K562 (cell line): ENCODE measurements around the gene ARMH3. TPM values are rescaled to one million over a fixed set of nuclear protein-coding genes. Genes with fewer than 3 reads are reported as not detected.

ENCODE experiments used
- ATAC-seq: fragments of 200-7000 bp; cut with Tn5 transposase; 3 replicates; pipeline ENCODE4 v1.9.1; 2020; ENCODE audit warnings: moderate library complexity
- BruUV-seq: library from RNA; stranded (reverse); fragments of 400-500 nt; replicated peaks from 2 replicates; lab custom pipeline; 2021; lab: Mats Ljungman, UMichigan
- CTCF ChIA-PET: fragments of 300-600 bp; formaldehyde crosslinking; extraction: SDS; loops from one replicate; lab custom pipeline; 2021; ENCODE audit warnings: low intra/inter-chr PET ratio; lab: Yijun Ruan, JAX
- POLR2A ChIA-PET: fragments of 300-600, 350-650 bp; sonication (Branson Sonifier 250); formaldehyde crosslinking; extraction: SDS; loops from one replicate; lab custom pipeline; 2021; ENCODE audit warnings: antibody characterized with exemption, inconsistent platforms; lab: Yijun Ruan, JAX
- DNase-seq, 4 experiments: peaks; one replicate each; pipeline versions ENCODE4 v3.0.0 to v3.0.0-alpha.2; 2011 to 2018; ENCODE audit warnings: low spot score in 3 of 4, mixed read lengths in 3 of 4; ENCODE audit errors: extremely low read depth in 1 of 4
- FAIRE-seq: peaks from 2 replicates; lab custom pipeline; 2011; peaks lifted over from hg19 to GRCh38; lab: Jason Lieb, UNC
- H2AFZ ChIP-seq: 2 replicates; pipeline ENCODE4 v1.6.0; 2011; ENCODE audit warnings: low read depth, low read length, control low read depth, inconsistent platforms
- H3K27ac ChIP-seq: fragments of 200-600 bp; 3 replicates; pipeline ENCODE4 v1.8.0; 2011; ENCODE audit warnings: low read depth, mild to moderate bottlenecking, control low read depth, inconsistent platforms, low read length, moderate library complexity, mixed read lengths; ENCODE audit errors: extremely low read depth
- H3K27me3 ChIP-seq, 2 experiments: fragments of 300-600 bp in 1 of 2; 2 replicates in 1 of 2; 3 replicates in 1 of 2; pipeline versions ENCODE4 v1.6.0 to v1.8.0; 2011; ENCODE audit warnings: inconsistent platforms in 2 of 2, low read length in 2 of 2, mild to moderate bottlenecking in 1 of 2, mixed read lengths in 1 of 2, moderate library complexity in 1 of 2; ENCODE audit not compliant: control insufficient read depth in 2 of 2, insufficient read depth in 2 of 2
- H3K36me3 ChIP-seq: fragments of 300-600 bp; 3 replicates; pipeline ENCODE4 v1.8.0; 2011; ENCODE audit warnings: mild to moderate bottlenecking, low read length, inconsistent platforms; ENCODE audit not compliant: control insufficient read depth, insufficient read depth
- H3K4me1 ChIP-seq, 2 experiments: fragments of 200-600 bp in 1 of 2; replicated peaks in 1 of 2; 2 replicates in 1 of 2; 3 replicates in 1 of 2; pipeline versions ENCODE4 v1.5.1 to v1.8.0; 2011; ENCODE audit warnings: inconsistent platforms in 2 of 2, low read length in 2 of 2, mild to moderate bottlenecking in 1 of 2, mixed read lengths in 1 of 2, moderate library complexity in 1 of 2; ENCODE audit not compliant: control insufficient read depth in 2 of 2, insufficient read depth in 2 of 2
- H3K4me2 ChIP-seq: 2 replicates; pipeline ENCODE4 v1.6.1; 2011; ENCODE audit warnings: low read length, control low read depth, inconsistent platforms, mixed read lengths; ENCODE audit not compliant: insufficient read depth
- H3K4me3 ChIP-seq: fragments of 200-600 bp; sonication (generic), shearing (Covaris generic); 2 replicates; pipeline ENCODE4 v1.5.1; 2016; ENCODE audit warnings: control low read depth, inconsistent platforms
- H3K79me2 ChIP-seq: fragments of 200-600 bp; 3 replicates; pipeline ENCODE4 v1.8.0; 2011; ENCODE audit warnings: low read length, inconsistent platforms; ENCODE audit not compliant: control insufficient read depth, insufficient read depth
- H3K9ac ChIP-seq, 2 experiments: 2 replicates each; pipeline versions ENCODE4 v1.6.0 to v1.6.1; 2011; ENCODE audit warnings: low read depth in 2 of 2, low read length in 2 of 2, control low read depth in 1 of 2, inconsistent platforms in 1 of 2, mild to moderate bottlenecking in 1 of 2, mixed read lengths in 1 of 2; ENCODE audit not compliant: insufficient read depth in 1 of 2
- H3K9me1 ChIP-seq: one replicate; pipeline ENCODE4 v1.6.0; 2011; ENCODE audit warnings: inconsistent platforms, mild to moderate bottlenecking, low read length, moderate library complexity; ENCODE audit not compliant: control insufficient read depth, insufficient read depth
- H3K9me3 ChIP-seq: replicated peaks from 2 replicates; pipeline ENCODE4 v1.5.1; 2011; ENCODE audit warnings: low read depth, low read length, inconsistent platforms; ENCODE audit not compliant: control insufficient read depth, insufficient read depth
- H4K20me1 ChIP-seq: replicated peaks from 2 replicates; pipeline ENCODE4 v1.6.1; 2011; ENCODE audit warnings: low read length, inconsistent platforms, mixed read lengths; ENCODE audit not compliant: control insufficient read depth, insufficient read depth
- BDP1 ChIP-seq: IDR thresholded peaks from 3 replicates; pipeline ENCODE4 v1.6.1; 2011; ENCODE audit not compliant: insufficient read length, insufficient read depth
- CC2D1A ChIP-seq: fragments of 450-650 bp; IDR thresholded peaks from 2 replicates; pipeline ENCODE4 v1.6.1; 2017; ENCODE audit warnings: mild to moderate bottlenecking
- CHCHD3 ChIP-seq: fragments of 250-450 bp; sonication (Bioruptor Pico); IDR thresholded peaks from 2 replicates; pipeline ENCODE4 v2.1.2; 2022; ENCODE audit warnings: mild to moderate bottlenecking
- JUND ChIP-seq, 2 experiments: IDR thresholded peaks; 2 replicates in 1 of 2; 3 replicates in 1 of 2; pipeline ENCODE4 v1.6.1; 2011; ENCODE audit warnings: borderline replicate concordance in 2 of 2, low read depth in 2 of 2, low read length in 2 of 2, improper control_type of control experiment in 1 of 2, missing biosample characterization in 1 of 2, missing genetic modification characterization in 1 of 2, missing genetic modification reagents in 1 of 2
- TCF7L2 ChIP-seq: fragments of 150-350 bp; IDR thresholded peaks from 2 replicates; pipeline ENCODE4 v1.6.1; 2016; ENCODE audit warnings: low read depth, mild to moderate bottlenecking, low read length, moderate library complexity
- TOE1 ChIP-seq, 2 experiments: fragments of 450-650 bp in 1 of 2; sonication (generic) in 1 of 2; formaldehyde crosslinking in 1 of 2; IDR thresholded peaks; 2 replicates each; pipeline versions ENCODE4 v1.7.1 to v1.8.0; 2016 to 2022; ENCODE audit warnings: borderline replicate concordance in 2 of 2, mild to moderate bottlenecking in 2 of 2, antibody characterized with exemption in 1 of 2, inconsistent platforms in 1 of 2, low read depth in 1 of 2, missing genetic modification reagents in 1 of 2, moderate library complexity in 1 of 2
- ZBED1 ChIP-seq: IDR thresholded peaks from 2 replicates; pipeline ENCODE4 v1.6.1; 2014
- ZFP1 ChIP-seq: fragments of 450-650 bp; formaldehyde crosslinking; IDR thresholded peaks from 2 replicates; pipeline ENCODE4 v1.4.0; 2020; ENCODE audit warnings: mild to moderate bottlenecking, mixed read lengths
- ZNF384 ChIP-seq: IDR thresholded peaks from 2 replicates; pipeline ENCODE4 v1.6.1; 2012; ENCODE audit warnings: low read depth, low read length, improper control_type of control experiment
- ZNF76 ChIP-seq: fragments of 250-450 bp; sonication (Bioruptor Pico); IDR thresholded peaks from 2 replicates; pipeline ENCODE4 v1.4.0; 2020; ENCODE audit warnings: mild to moderate bottlenecking, moderate library complexity, borderline replicate concordance
- WGBS: fragments of 100-300 bp; shearing (Covaris generic); methylation state at CpG from one replicate; pipeline ENCODE4 v1.1.6; 2016; ENCODE audit warnings: low coverage, mixed read lengths; ENCODE audit not compliant: insufficient coverage; ENCODE audit errors: missing lambda C conversion rate; 5-methylcytosine and 5-hydroxymethylcytosine counted together
- in situ Hi-C: fragments of 300-500 bp; cut with MboI; formaldehyde crosslinking; loops from 4 replicates; pipeline ENCODE4 v1.15.0; 2018; ENCODE audit warnings: inconsistent platforms, mixed read lengths
- intact Hi-C: fragments of 100-400 bp; cut with micrococcal nuclease; formaldehyde crosslinking; loops from 2 replicates; pipeline ENCODE4 v1.14.2; 2022
- polyA plus RNA-seq, 8 experiments: library from polyadenylated mRNA; depleted of rRNA in 4 of 8; stranded (reverse) in 5 of 8; unstranded in 3 of 8; fragments of >200 nt; fragmentation: Nextera tagmentation in 2 of 8; fragmentation: Illumina TruSeq in 1 of 8; extraction: Ambion mirVana in 2 of 8; extraction: Trizol in 1 of 8; gene quantifications; 2 replicates each; pipeline versions ENCODE4 v1.2.1 to v1.2.3, GENCODE V29; 2011 to 2014; ENCODE audit warnings: inconsistent platforms in 1 of 8, missing spikeins in 1 of 8
- total RNA-seq, 7 experiments: library from RNA; depleted of rRNA in 6 of 7; stranded (reverse); fragments of >200 nt in 6 of 7; fragmentation: Illumina TruSeq in 2 of 7; extraction: Trizol in 2 of 7; gene quantifications; 2 replicates each; pipeline versions ENCODE4 v1.2.1 to v1.2.3, GENCODE V29; 2011 to 2021; ENCODE audit warnings: low replicate concordance in 1 of 7
- TF ChIP-seq, protein P1 (sequence below), 3 experiments: fragments of 200-800 bp in 1 of 3; sonication (Bioruptor generic) in 1 of 3; sonication (generic) in 1 of 3; formaldehyde crosslinking in 1 of 3; IDR thresholded peaks; 2 replicates each; pipeline versions ENCODE4 v1.6.1 to v1.8.0; 2016 to 2022; ENCODE audit warnings: mild to moderate bottlenecking in 2 of 3, missing compliant biosample characterization in 2 of 3, missing genetic modification characterization in 2 of 3, missing genetic modification reagents in 1 of 3
- TF ChIP-seq, protein P2 (sequence below): sonication (generic); formaldehyde crosslinking; IDR thresholded peaks from 2 replicates; pipeline ENCODE4 v1.4.0; 2020; ENCODE audit warnings: mild to moderate bottlenecking, missing genetic modification reagents

ARMH3 gene
- total and polyA plus RNA-seq, 9 of the 15 experiments (the other 6 are each of a cell fraction or from before 2014, with no cell fraction given), result 0.29 to 0.73 TPM; not detected in 7

DNA sequence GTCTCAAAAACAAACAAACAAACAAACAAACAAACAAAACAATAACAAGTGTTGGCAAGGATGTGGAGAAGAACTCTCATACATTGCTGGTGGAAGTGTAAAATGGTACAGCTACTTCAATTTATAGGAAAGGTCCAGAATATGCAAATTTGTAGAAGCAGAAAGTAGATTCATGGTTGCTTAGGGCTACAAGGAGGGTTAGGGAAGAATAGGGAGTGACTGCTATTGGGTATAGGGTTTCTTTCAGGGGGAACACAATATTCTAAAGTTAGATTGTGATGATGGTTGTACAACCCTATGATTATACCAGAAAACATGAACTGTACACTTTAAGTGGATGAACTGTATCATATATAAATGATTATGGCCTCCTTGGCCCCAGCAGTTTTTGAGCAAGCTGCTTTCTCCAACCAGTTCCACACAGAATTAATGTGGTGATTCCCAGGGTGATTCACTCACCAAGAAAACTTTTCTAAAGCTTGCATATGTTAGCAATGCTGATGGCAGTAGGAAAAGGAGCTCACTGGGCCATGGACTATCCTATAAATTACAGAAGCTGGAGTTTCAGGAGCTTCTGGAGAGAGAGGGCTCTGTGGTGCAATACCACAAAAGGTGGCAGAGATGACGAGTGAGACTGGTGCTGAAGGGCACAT is 159.6 kb downstream of the ARMH3 start:
- DNase-seq (no peak), ATAC-seq (no peak), FAIRE-seq (no peak)
- H3K36me3 ChIP-seq, result no peaks in the 10 kb centered on the region
- POLR2A ChIA-PET, result no interaction called here
- H3K27ac ChIP-seq, result no peak overlapping the region
- H3K9me1 ChIP-seq, result no peaks in the 10 kb centered on the region
- H3K4me3 ChIP-seq, result no peak overlapping the region
- no CpG with 5 or more reads among the region's 1 CpG for WGBS
- no peaks in the 10 kb centered on the region for H3K4me1 ChIP-seq
- TF ChIP-seq ZNF384, result no peak
- TF ChIP-seq ZFP1 (CRISPR knock-in tag), result no peak
- H3K4me2 ChIP-seq, result no peak overlapping the region
- H3K9me3 ChIP-seq, result no peaks in the 10 kb centered on the region
- H4K20me1 ChIP-seq, result no peaks in the 10 kb centered on the region
- intact Hi-C loops (no loop called here), in situ Hi-C loops (no loop called here)
- CTCF ChIA-PET, result no interaction called here
- H2AFZ ChIP-seq, result no peak overlapping the region
- H3K27me3 ChIP-seq, result no peaks in the 10 kb centered on the region
- H3K79me2 ChIP-seq, result no peaks in the 10 kb centered on the region
- BruUV-seq, result no TSS peak
- no peak overlapping the region for H3K9ac ChIP-seq

DNA sequence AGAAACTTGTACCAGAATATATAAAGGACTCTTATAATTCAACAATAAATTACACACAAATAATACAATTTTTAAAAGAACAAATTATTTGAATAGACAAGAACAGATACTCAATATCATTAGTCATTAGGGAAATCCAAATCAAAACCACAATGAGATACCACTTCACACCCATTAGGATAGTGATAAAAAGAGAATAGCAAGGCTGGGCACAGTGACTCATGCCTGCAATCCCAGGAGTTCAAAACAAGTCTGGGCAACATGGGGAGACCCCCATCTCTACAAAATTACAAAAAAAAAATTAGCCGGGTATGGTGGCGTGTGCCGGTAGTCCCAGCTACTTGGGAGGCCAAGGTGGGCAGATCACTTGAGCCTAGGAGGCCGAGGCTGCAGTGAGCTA is 160.2 kb downstream of the ARMH3 start:
- FAIRE-seq, result no peak
- H3K36me3 ChIP-seq, result no peaks in the 10 kb centered on the region
- no TSS peak for BruUV-seq
- no peak for DNase-seq
- H3K27ac ChIP-seq, result no peak overlapping the region
- H3K4me1 ChIP-seq, result no peaks in the 10 kb centered on the region
- intact Hi-C loops (no loop called here), in situ Hi-C loops (no loop called here)
- H3K9me1 ChIP-seq, result no peaks in the 10 kb centered on the region
- H3K4me2 ChIP-seq, result no peak overlapping the region
- POLR2A ChIA-PET, result no interaction called here
- CTCF ChIA-PET, result no interaction called here
- no peak overlapping the region for H2AFZ ChIP-seq
- no peaks in the 10 kb centered on the region for H4K20me1 ChIP-seq
- no peak for ATAC-seq
- no peak overlapping the region for H3K4me3 ChIP-seq
- no peaks in the 10 kb centered on the region for H3K27me3 ChIP-seq
- no peaks in the 10 kb centered on the region for H3K79me2 ChIP-seq
- no peaks in the 10 kb centered on the region for H3K9me3 ChIP-seq
- WGBS, result no CpG with 5 or more reads among the region's 4 CpGs
- H3K9ac ChIP-seq, result no peak overlapping the region
- no peak for TF ChIP-seq TOE1 (IDR thresholded peaks at IDR 0.05; ENCODE audit: borderline replicate concordance)
- no peak for TF ChIP-seq TOE1 (CRISPR knock-in tag; IDR thresholded peaks at IDR 0.05; ENCODE audit: borderline replicate concordance, low read depth)
- TF ChIP-seq, protein P1, sequence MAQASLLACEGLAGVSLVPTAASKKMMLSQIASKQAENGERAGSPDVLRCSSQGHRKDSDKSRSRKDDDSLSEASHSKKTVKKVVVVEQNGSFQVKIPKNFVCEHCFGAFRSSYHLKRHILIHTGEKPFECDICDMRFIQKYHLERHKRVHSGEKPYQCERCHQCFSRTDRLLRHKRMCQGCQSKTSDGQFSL (CRISPR knock-in tag; IDR thresholded peaks at IDR 0.05), result no peak
- TF ChIP-seq, protein P1 (tag; IDR thresholded peaks at IDR 0.05), result no peak
- no peak for TF ChIP-seq BDP1
- no peak for TF ChIP-seq CHCHD3 (CRISPR knock-in tag)
- TF ChIP-seq TCF7L2, result no peak
- TF ChIP-seq ZBED1, result no peak
- no peak for TF ChIP-seq JUND (IDR thresholded peaks at IDR 0.05; ENCODE audit: borderline replicate concordance, low read depth, low read length)
- TF ChIP-seq JUND (tag; IDR thresholded peaks at IDR 0.05; ENCODE audit: borderline replicate concordance, low read depth, low read length), result no peak
- TF ChIP-seq, protein P2, sequence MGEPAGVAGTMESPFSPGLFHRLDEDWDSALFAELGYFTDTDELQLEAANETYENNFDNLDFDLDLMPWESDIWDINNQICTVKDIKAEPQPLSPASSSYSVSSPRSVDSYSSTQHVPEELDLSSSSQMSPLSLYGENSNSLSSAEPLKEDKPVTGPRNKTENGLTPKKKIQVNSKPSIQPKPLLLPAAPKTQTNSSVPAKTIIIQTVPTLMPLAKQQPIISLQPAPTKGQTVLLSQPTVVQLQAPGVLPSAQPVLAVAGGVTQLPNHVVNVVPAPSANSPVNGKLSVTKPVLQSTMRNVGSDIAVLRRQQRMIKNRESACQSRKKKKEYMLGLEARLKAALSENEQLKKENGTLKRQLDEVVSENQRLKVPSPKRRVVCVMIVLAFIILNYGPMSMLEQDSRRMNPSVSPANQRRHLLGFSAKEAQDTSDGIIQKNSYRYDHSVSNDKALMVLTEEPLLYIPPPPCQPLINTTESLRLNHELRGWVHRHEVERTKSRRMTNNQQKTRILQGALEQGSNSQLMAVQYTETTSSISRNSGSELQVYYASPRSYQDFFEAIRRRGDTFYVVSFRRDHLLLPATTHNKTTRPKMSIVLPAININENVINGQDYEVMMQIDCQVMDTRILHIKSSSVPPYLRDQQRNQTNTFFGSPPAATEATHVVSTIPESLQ (CRISPR knock-in tag), result no peak
- TF ChIP-seq ZNF76 (CRISPR knock-in tag), result no peak
- no peak for TF ChIP-seq CC2D1A
